CD8-positive, alpha-beta memory T cell (primary cell): ENCODE results near the gene ZNF582. TPM values are rescaled to one million over a fixed set of nuclear protein-coding genes. Genes with fewer than 3 reads are reported as not detected.

Experiments
- polyA plus RNA-seq: library from polyadenylated mRNA; unstranded; fragments of 300-500 nt; fragmentation: Illumina TruSeq; gene quantifications from one replicate; pipeline ENCODE4 v1.2.3, GENCODE V29; 2021
- total RNA-seq, 2 experiments: library from RNA; stranded (reverse); gene quantifications; one replicate each; pipeline ENCODE4 v1.2.3, GENCODE V29; 2021

The ZNF582 gene
- total and polyA plus RNA-seq, 3 experiments from 2014 or later: 2.1 to 9.0 (median 2.6) TPM

Other genes starting within 250 kb of the ZNF582 start
- gene GALP, start 217.5 kb downstream of the ZNF582 start, total RNA-seq: not detected
- gene GALP, start 217.5 kb downstream of the ZNF582 start, polyA plus RNA-seq: not detected
- gene ZSCAN5B, start 195.8 kb downstream of the ZNF582 start, total RNA-seq: not detected
- not detected for gene ZSCAN5B, start 195.8 kb downstream of the ZNF582 start, polyA plus RNA-seq
- not detected for gene ZSCAN5C, start 191.3 kb downstream of the ZNF582 start, total RNA-seq
- not detected for gene ZSCAN5C, start 191.3 kb downstream of the ZNF582 start, polyA plus RNA-seq
- under 1 TPM; 0.59 to 0.64 TPM for gene EDDM13, start 120.8 kb downstream of the ZNF582 start, total RNA-seq
- 1.8 TPM for gene EDDM13, start 120.8 kb downstream of the ZNF582 start, polyA plus RNA-seq
- 10 to 100 TPM; 11.2 to 11.6 TPM for gene ZSCAN5A, start 78.7 kb downstream of the ZNF582 start, total RNA-seq
- gene ZSCAN5A, start 78.7 kb downstream of the ZNF582 start, polyA plus RNA-seq: 10.4 TPM
- gene ZNF583, start 10.8 kb upstream of the ZNF582 start, total RNA-seq: 1 to 10 TPM; 5.3 to 5.9 TPM
- gene ZNF583, start 10.8 kb upstream of the ZNF582 start, polyA plus RNA-seq: 14.1 TPM
- under 1 TPM; 0.35 to 0.74 TPM for gene ZNF667, start 83.8 kb upstream of the ZNF582 start, total RNA-seq
- 0.54 TPM for gene ZNF667, start 83.8 kb upstream of the ZNF582 start, polyA plus RNA-seq
- 1 to 10 TPM in 1 of 2 experiments, under 1 TPM in 1; 0.95 to 1.1 TPM for gene ZNF471, start 114.3 kb upstream of the ZNF582 start, total RNA-seq
- gene ZNF471, start 114.3 kb upstream of the ZNF582 start, polyA plus RNA-seq: 0.09 TPM
- 1 to 10 TPM; 3.1 to 3.4 TPM for gene ZFP28, start 145.4 kb upstream of the ZNF582 start, total RNA-seq
- 2.7 TPM for gene ZFP28, start 145.4 kb upstream of the ZNF582 start, polyA plus RNA-seq
- 1 to 10 TPM; 2.5 to 3.5 TPM for gene ZNF470, start 173.9 kb upstream of the ZNF582 start, total RNA-seq
- 2.1 TPM for gene ZNF470, start 173.9 kb upstream of the ZNF582 start, polyA plus RNA-seq
- gene ZNF71, start 201.8 kb upstream of the ZNF582 start, total RNA-seq: 1 to 10 TPM; 8.2 to 8.4 TPM
- 11.8 TPM for gene ZNF71, start 201.8 kb upstream of the ZNF582 start, polyA plus RNA-seq
- not detected for gene SMIM17, start 249.6 kb upstream of the ZNF582 start, total RNA-seq
- not detected for gene SMIM17, start 249.6 kb upstream of the ZNF582 start, polyA plus RNA-seq